Liver (tissue), 3 donors: ENCODE data around the gene CBX2.

Experiments
- ATF3 ChIP-seq: IDR thresholded peaks from 2 replicates; pipeline ENCODE4 v1.6.1; 2016; ENCODE audit warnings: antibody characterized with exemption
- CTCF ChIP-seq: fragments of 150-350 bp; IDR thresholded peaks from 2 replicates; pipeline ENCODE4 v1.5.1; 2017; ENCODE audit warnings: improper control_type of control experiment, low read depth, low read length; ENCODE audit not compliant: missing input control
- FOXA1 ChIP-seq: IDR thresholded peaks from 2 replicates; pipeline ENCODE4 v1.6.1; 2016; ENCODE audit warnings: antibody characterized with exemption
- HNF4A ChIP-seq, 2 donors: conservative IDR thresholded peaks; 2 replicates each; pipeline ENCODE4 v1.6.1; 2016; ENCODE audit warnings: antibody characterized with exemption in 2 of 2, mild to moderate bottlenecking in 2 of 2
- MAX ChIP-seq: IDR thresholded peaks from 2 replicates; pipeline ENCODE4 v1.6.1; 2016; ENCODE audit warnings: antibody characterized with exemption
- RAD21 ChIP-seq, 2 donors: IDR thresholded peaks; 2 replicates each; pipeline ENCODE4 v1.6.1; 2016; ENCODE audit warnings: antibody characterized with exemption in 2 of 2, mild to moderate bottlenecking in 2 of 2
- REST ChIP-seq: IDR thresholded peaks from 2 replicates; pipeline ENCODE4 v1.6.1; 2016; ENCODE audit warnings: antibody characterized with exemption, mild to moderate bottlenecking
- TAF1 ChIP-seq: conservative IDR thresholded peaks from 2 replicates; pipeline ENCODE4 v1.6.1; 2016; ENCODE audit warnings: antibody characterized with exemption, mild to moderate bottlenecking
- donor health status: healthy.
- donor health status: healthy.

GRCh38 chr17:79750650-79751545, 27.1 kb upstream of the CBX2 start:
- TF ChIP-seq CTCF (no peak), FOXA1 (no peak), MAX (no peak), TAF1 (no peak), ATF3 (no peak), HNF4A (conservative IDR thresholded peaks at IDR 0.05) (no peak), REST (no peak), RAD21 (IDR thresholded peaks at IDR 0.05) (no peak)
